Loucy (cell line): ENCODE results near the gene HIF1AN.

Experiments used
- EZH2phosphoT487 ChIP-seq: fragments of 200-600 bp; IDR thresholded peaks from 2 replicates; pipeline ENCODE4 v1.6.1; 2018; ENCODE audit warnings: antibody characterized with exemption, mild to moderate bottlenecking, moderate library complexity, borderline replicate concordance
- TF ChIP-seq, protein P1 (sequence below): fragments of 200-600 bp; sonication (generic); conservative IDR thresholded peaks from 2 replicates; pipeline ENCODE4 v1.5.1; 2014; ENCODE audit warnings: mild to moderate bottlenecking, antibody characterized with exemption, low read length

DNA sequence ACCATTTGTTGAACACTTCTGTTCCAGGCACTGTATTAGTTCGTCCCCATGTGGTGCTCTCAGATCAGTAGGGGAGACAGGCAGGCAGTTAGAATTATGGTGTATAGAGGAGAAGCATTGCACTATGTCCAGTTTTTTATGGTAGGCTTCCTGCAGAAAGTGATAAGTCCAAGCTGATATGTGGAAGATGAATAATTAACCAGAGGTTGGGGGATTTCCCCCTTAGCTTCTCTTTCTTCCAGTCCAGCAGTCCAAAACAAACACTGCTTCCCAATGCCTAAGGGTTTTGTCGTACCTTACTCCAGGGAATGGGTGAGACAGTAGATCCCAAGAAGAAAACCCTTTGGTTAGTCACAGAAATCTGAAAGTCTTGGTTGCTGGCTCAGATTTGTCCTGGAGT lies 19.2 kb downstream of the HIF1AN start:
- TF ChIP-seq, protein P1, sequence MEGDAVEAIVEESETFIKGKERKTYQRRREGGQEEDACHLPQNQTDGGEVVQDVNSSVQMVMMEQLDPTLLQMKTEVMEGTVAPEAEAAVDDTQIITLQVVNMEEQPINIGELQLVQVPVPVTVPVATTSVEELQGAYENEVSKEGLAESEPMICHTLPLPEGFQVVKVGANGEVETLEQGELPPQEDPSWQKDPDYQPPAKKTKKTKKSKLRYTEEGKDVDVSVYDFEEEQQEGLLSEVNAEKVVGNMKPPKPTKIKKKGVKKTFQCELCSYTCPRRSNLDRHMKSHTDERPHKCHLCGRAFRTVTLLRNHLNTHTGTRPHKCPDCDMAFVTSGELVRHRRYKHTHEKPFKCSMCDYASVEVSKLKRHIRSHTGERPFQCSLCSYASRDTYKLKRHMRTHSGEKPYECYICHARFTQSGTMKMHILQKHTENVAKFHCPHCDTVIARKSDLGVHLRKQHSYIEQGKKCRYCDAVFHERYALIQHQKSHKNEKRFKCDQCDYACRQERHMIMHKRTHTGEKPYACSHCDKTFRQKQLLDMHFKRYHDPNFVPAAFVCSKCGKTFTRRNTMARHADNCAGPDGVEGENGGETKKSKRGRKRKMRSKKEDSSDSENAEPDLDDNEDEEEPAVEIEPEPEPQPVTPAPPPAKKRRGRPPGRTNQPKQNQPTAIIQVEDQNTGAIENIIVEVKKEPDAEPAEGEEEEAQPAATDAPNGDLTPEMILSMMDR, result no peak
- no peak for TF ChIP-seq EZH2phosphoT487
